H1 (cell line): ENCODE results near the gene SCNN1B. TPM values are rescaled to one million over a fixed set of nuclear protein-coding genes. Genes with fewer than 3 reads are reported as not detected.

Experiments
- CTCF ChIA-PET: fragments of 300-600 bp; sonication (Branson Sonifier 250); formaldehyde crosslinking; loops from one replicate; lab custom pipeline; 2021; ENCODE audit not compliant: partially characterized antibody; lab: Charles Lee
- POLR2A ChIA-PET: fragments of 300-600 bp; sonication (Branson Sonifier 250); formaldehyde crosslinking; loops from one replicate; lab custom pipeline; 2021; ENCODE audit warnings: inconsistent platforms; ENCODE audit not compliant: partially characterized antibody; lab: Charles Lee
- DNase-seq, 2 experiments: peaks; one replicate each; pipeline versions ENCODE4 v3.0.0 to v3.0.0-alpha.2; 2010 to 2022; ENCODE audit warnings: low spot score in 2 of 2, low read depth in 1 of 2, mixed read lengths in 1 of 2
- FAIRE-seq: peaks from 2 replicates; lab custom pipeline; 2011; peaks lifted over from hg19 to GRCh38; lab: Jason Lieb, UNC
- H2AFZ ChIP-seq: 2 replicates; pipeline ENCODE4 v1.8.1; 2012; ENCODE audit warnings: low read length, inconsistent platforms
- H2AK5ac ChIP-seq: 2 replicates; pipeline ENCODE4 v1.6.1; 2013; ENCODE audit warnings: low read depth, low read length
- H2BK120ac ChIP-seq: replicated peaks from 2 replicates; pipeline ENCODE3; 2013; ENCODE audit warnings: low read depth, low read length, inconsistent platforms
- H2BK12ac ChIP-seq: 2 replicates; pipeline ENCODE4 v1.6.1; 2013; ENCODE audit warnings: low read depth, low read length
- H2BK15ac ChIP-seq: 2 replicates; pipeline ENCODE4 v1.6.1; 2013; ENCODE audit warnings: low read length
- H2BK20ac ChIP-seq: 2 replicates; pipeline ENCODE4 v1.6.1; 2013; ENCODE audit warnings: low read length
- H2BK5ac ChIP-seq: 2 replicates; pipeline ENCODE4 v1.6.1; 2013; ENCODE audit warnings: low read depth, low read length
- H3K14ac ChIP-seq: 2 replicates; pipeline ENCODE4 v1.6.1; 2013; ENCODE audit warnings: inconsistent platforms; ENCODE audit not compliant: insufficient read length
- H3K18ac ChIP-seq: 2 replicates; pipeline ENCODE4 v1.6.1; 2013; ENCODE audit warnings: low read length; ENCODE audit errors: extremely low read depth
- H3K23ac ChIP-seq: 2 replicates; pipeline ENCODE4 v1.6.1; 2013; ENCODE audit warnings: inconsistent platforms; ENCODE audit not compliant: insufficient read length
- H3K23me2 ChIP-seq: 2 replicates; pipeline ENCODE4 v1.6.1; 2013; ENCODE audit warnings: low read depth, low read length
- H3K27ac ChIP-seq: 2 replicates; pipeline ENCODE4 v1.6.1; 2011; ENCODE audit warnings: low read depth, low read length, inconsistent platforms
- H3K27me3 ChIP-seq, 4 experiments: replicated peaks in 1 of 4; 1 replicate in 1 of 4; 2 replicates in 3 of 4; pipeline versions ENCODE4 v1.6.1 to v1.8.1; 2011 to 2013; ENCODE audit warnings: low read length in 3 of 4, mild to moderate bottlenecking in 3 of 4, inconsistent platforms in 2 of 4, mixed read lengths in 2 of 4, moderate library complexity in 1 of 4; ENCODE audit not compliant: control insufficient read depth in 3 of 4, insufficient read depth in 3 of 4; ENCODE audit errors: extremely low read depth in 1 of 4
- H3K36me3 ChIP-seq, 4 experiments: 2 replicates each; pipeline versions ENCODE4 v1.6.1 to v1.8.1; 2011 to 2013; ENCODE audit warnings: mild to moderate bottlenecking in 4 of 4, low read length in 3 of 4, moderate library complexity in 2 of 4, control low read depth in 1 of 4, inconsistent platforms in 1 of 4; ENCODE audit not compliant: insufficient read depth in 4 of 4, control insufficient read depth in 2 of 4
- H3K4ac ChIP-seq: replicated peaks from 2 replicates; pipeline ENCODE3; 2013; ENCODE audit warnings: low read length, low read depth, mixed read lengths, inconsistent platforms; ENCODE audit not compliant: insufficient read length
- H3K4me1 ChIP-seq, 4 experiments: replicated peaks in 1 of 4; 1 replicate in 1 of 4; 2 replicates in 3 of 4; pipeline versions ENCODE4 v1.6.1 to v1.8.1; 2011 to 2013; ENCODE audit warnings: low read length in 3 of 4, inconsistent platforms in 2 of 4, mixed read lengths in 1 of 4; ENCODE audit not compliant: insufficient read depth in 4 of 4, control insufficient read depth in 3 of 4
- H3K4me2 ChIP-seq, 2 experiments: 2 replicates each; pipeline versions ENCODE4 v1.6.1 to v1.8.1; 2011 to 2013; ENCODE audit warnings: low read depth in 2 of 2, low read length in 2 of 2, control low read depth in 1 of 2, inconsistent platforms in 1 of 2, mild to moderate bottlenecking in 1 of 2; ENCODE audit not compliant: insufficient read depth in 1 of 2
- H3K4me3 ChIP-seq, 4 experiments: fragments of 200-600, 300-600 bp in 1 of 4; sonication (generic), shearing (Covaris generic), sonication (Bioruptor Twin) in 1 of 4; 2 replicates each; pipeline versions ENCODE4 v1.5.1 to v1.8.1; 2011 to 2016; ENCODE audit warnings: low read length in 4 of 4, low read depth in 3 of 4, control low read depth in 2 of 4, inconsistent platforms in 2 of 4, mild to moderate bottlenecking in 2 of 4, mixed read lengths in 1 of 4, moderate library complexity in 1 of 4; ENCODE audit not compliant: insufficient read depth in 2 of 4; ENCODE audit errors: extremely low read depth in 1 of 4
- H3K56ac ChIP-seq: replicated peaks from 2 replicates; pipeline ENCODE3; 2013; ENCODE audit warnings: low read depth, mild to moderate bottlenecking, mixed read lengths, low read length, inconsistent platforms; ENCODE audit not compliant: insufficient read length
- H3K79me1 ChIP-seq: 2 replicates; pipeline ENCODE4 v1.6.1; 2013; ENCODE audit warnings: low read depth, low read length, control low read depth
- H3K79me2 ChIP-seq, 2 experiments: 2 replicates each; pipeline versions ENCODE4 v1.6.1 to v1.8.1; 2012 to 2013; ENCODE audit warnings: low read length in 2 of 2, mild to moderate bottlenecking in 2 of 2, inconsistent platforms in 1 of 2; ENCODE audit not compliant: insufficient read depth in 2 of 2, control insufficient read depth in 1 of 2
- H3K9ac ChIP-seq, 4 experiments: replicated peaks in 1 of 4; 1 replicate in 1 of 4; 2 replicates in 3 of 4; pipeline versions ENCODE4 v1.6.1 to v1.8.1; 2011 to 2013; ENCODE audit warnings: low read depth in 3 of 4, low read length in 3 of 4, control low read depth in 2 of 4, mild to moderate bottlenecking in 2 of 4, moderate library complexity in 2 of 4, inconsistent platforms in 1 of 4; ENCODE audit errors: extremely low read depth in 1 of 4
- H3K9me3 ChIP-seq, 2 experiments: 2 replicates each; pipeline versions ENCODE4 v1.6.1 to v1.8.1; 2012 to 2013; ENCODE audit warnings: mild to moderate bottlenecking in 2 of 2, moderate library complexity in 2 of 2, control low read depth in 1 of 2, inconsistent platforms in 1 of 2, low read depth in 1 of 2, low read length in 1 of 2, mixed read lengths in 1 of 2; ENCODE audit not compliant: insufficient read depth in 2 of 2
- H4K20me1 ChIP-seq, 2 experiments: replicated peaks in 1 of 2; 2 replicates each; pipeline versions ENCODE3 to v1.8.1; 2011 to 2013; ENCODE audit warnings: inconsistent platforms in 2 of 2, low read length in 2 of 2, mild to moderate bottlenecking in 1 of 2; ENCODE audit not compliant: insufficient read depth in 2 of 2, control insufficient read depth in 1 of 2
- H4K5ac ChIP-seq: 2 replicates; pipeline ENCODE4 v1.6.1; 2013; ENCODE audit warnings: low read length, low read depth, mixed read lengths, inconsistent platforms; ENCODE audit not compliant: insufficient read length
- H4K8ac ChIP-seq: 2 replicates; pipeline ENCODE4 v1.8.0; 2013; ENCODE audit warnings: mild to moderate bottlenecking, moderate library complexity, low read length, inconsistent platforms; ENCODE audit not compliant: insufficient read depth; ENCODE audit errors: extremely low read depth
- H4K91ac ChIP-seq: replicated peaks from 2 replicates; pipeline ENCODE3; 2013; ENCODE audit warnings: low read length, mixed read lengths, inconsistent platforms; ENCODE audit not compliant: insufficient read length
- ATF3 ChIP-seq: IDR thresholded peaks from 2 replicates; pipeline ENCODE4 v1.6.1; 2011; ENCODE audit warnings: low read depth, mild to moderate bottlenecking, low read length; ENCODE audit not compliant: insufficient read depth
- CEBPB ChIP-seq: IDR thresholded peaks from 2 replicates; pipeline ENCODE4 v1.6.1; 2012; ENCODE audit warnings: low read depth, low read length
- SIN3A ChIP-seq, 2 experiments: IDR thresholded peaks in 1 of 2; conservative IDR thresholded peaks in 1 of 2; 2 replicates each; pipeline ENCODE4 v1.6.1; 2011 to 2012; ENCODE audit warnings: low read length in 2 of 2, improper control_type of control experiment in 1 of 2, low read depth in 1 of 2, mild to moderate bottlenecking in 1 of 2
- SP1 ChIP-seq: IDR thresholded peaks from 2 replicates; pipeline ENCODE4 v1.6.1; 2011; ENCODE audit warnings: low read depth, low read length
- TAF1 ChIP-seq: IDR thresholded peaks from 2 replicates; pipeline ENCODE4 v1.6.1; 2011; ENCODE audit warnings: mild to moderate bottlenecking, low read depth, low read length
- TBP ChIP-seq: IDR thresholded peaks from 2 replicates; pipeline ENCODE4 v1.6.1; 2011; ENCODE audit warnings: low read depth, low read length, improper control_type of control experiment
- ZNF274 ChIP-seq: IDR thresholded peaks from 2 replicates; pipeline ENCODE4 v1.7.0; 2012; ENCODE audit warnings: low read length, borderline replicate concordance; ENCODE audit errors: extremely low read depth
- WGBS, 2 experiments: shearing (Covaris generic) in 1 of 2; methylation state at CpG; one replicate each; pipeline versions ENCODE4 v1.1.6 to v1.1.7; 2013 to 2015; ENCODE audit warnings: low lambda C conversion rate in 2 of 2, mixed read lengths in 2 of 2, inconsistent platforms in 1 of 2, low coverage in 1 of 2, missing lambda C conversion rate in 1 of 2; ENCODE audit not compliant: insufficient replicate concordance in 2 of 2, insufficient coverage in 1 of 2, insufficient read length in 1 of 2; ENCODE audit errors: extremely low coverage in 1 of 2, missing lambda C conversion rate in 1 of 2; 5-methylcytosine and 5-hydroxymethylcytosine counted together
- polyA plus RNA-seq, 7 experiments: library from polyadenylated mRNA; depleted of rRNA in 3 of 7; stranded (reverse) in 5 of 7; unstranded in 2 of 7; fragments of >200 nt in 5 of 7; fragments of 200-250 nt in 2 of 7; gene quantifications; 1 replicate in 5 of 7; 2 replicates in 1 of 7; 4 replicates in 1 of 7; pipeline versions ENCODE4 v1.2.1 to v1.2.3, GENCODE V29; 2011 to 2013; ENCODE audit warnings: missing spikeins in 2 of 7, mixed read lengths in 2 of 7
- total RNA-seq: library from RNA; stranded (reverse); fragmentation: NEBNext Ultra II Directional; extraction: Animal tissue kit (Norgen Biotek cat#: 25700); gene quantifications from 2 replicates; pipeline ENCODE4 v1.2.1, GENCODE V29; 2021

Gene SCNN1B
- total and polyA plus RNA-seq, 2 of the 8 experiments (the other 6 are each of a cell fraction or from before 2014, with no cell fraction given): 0.20 to 0.95 TPM

GRCh38 chr16:23252310-23252709 lies 49.8 kb upstream of the SCNN1B start:
- 84% methylated on average over 5 of the region's 5 CpGs; no CpG with 5 or more reads in 1 of the 2 experiments for WGBS, 2 experiments
- Histone ChIP-seq H3K79me1 (no peaks in the 10 kb centered on the region), H3K14ac (no peak overlapping the region), H3K9ac (no peak overlapping the region), H2BK20ac (no peak overlapping the region), H3K18ac (no peak overlapping the region), H4K5ac (no peak overlapping the region), H3K9me3 (no peaks in the 10 kb centered on the region; a peak in 1 of 4 replicates), H4K8ac (no peak overlapping the region), H2AFZ (no peak overlapping the region), H3K4me3 (no peak overlapping the region), H2BK5ac (no peak overlapping the region), H3K27me3 (no peaks in the 10 kb centered on the region), H2BK15ac (no peak overlapping the region), H3K27ac (no peak overlapping the region), H3K4me1 (no peaks in the 10 kb centered on the region), H3K23ac (no peak overlapping the region), H3K79me2 (no peaks in the 10 kb centered on the region), H4K91ac (no peak overlapping the region), H3K4ac (no peak overlapping the region), H3K36me3 (no peaks in the 10 kb centered on the region), H3K4me2 (no peak overlapping the region), H3K56ac (no peak overlapping the region), H2AK5ac (no peak overlapping the region), H4K20me1 (no peaks in the 10 kb centered on the region), H2BK120ac (no peak overlapping the region), H2BK12ac (no peak overlapping the region), H3K23me2 (no peaks in the 10 kb centered on the region)
- FAIRE-seq (no peak), DNase-seq (no peak)
- ChIA-PET CTCF (interaction anchor here (0.9 to 1.3 kb wide), 2 partner anchors 70 to 139 kb away, joined by 3 read pairs; partner anchors contain the start of gene SCNN1G), POLR2A (no interaction called here)
- no peak for TF ChIP-seq CEBPB
- TF ChIP-seq TAF1: no peak
- TF ChIP-seq ATF3: no peak
- TF ChIP-seq TBP: no peak
- TF ChIP-seq SIN3A (conservative IDR thresholded peaks at IDR 0.05 in 1 of 2, IDR thresholded peaks at IDR 0.05 in 1 of 2; ENCODE audit: low read depth in 1 of 2, low read length in 2 of 2): no peak
- TF ChIP-seq ZNF274: no peak
- no peak for TF ChIP-seq SP1
